Measurements from ENCODE around the gene AOAH.
"Not testable (repeated sequence)": the region's sequence is repeated elsewhere in the genome, so short reads cannot be mapped to it uniquely, and the experiment has no call there.

Gene AOAH

GRCh38 chr7:36736899-36737211 is 12.6 kb upstream of the AOAH start:
- peak; percentile 30 for DNase-seq

GRCh38 chr7:36736090-36736898 is 12.0 kb upstream of the AOAH start:
- no peak for DNase-seq

GRCh38 chr7:36735172-36735571 is 10.9 kb upstream of the AOAH start:
- DNase-seq: no peak

GRCh38 chr7:36734731-36735130 is 10.4 kb upstream of the AOAH start:
- no peak for DNase-seq

GRCh38 chr7:36733411-36733810 is 9.1 kb upstream of the AOAH start:
- no peak for DNase-seq

GRCh38 chr7:36732806-36733205 is 8.5 kb upstream of the AOAH start:
- DNase-seq: no peak

- DNase-seq: no peak
Measured at GRCh38 chr7:36730046-36730445, 5.8 kb upstream of the AOAH start.

- DNase-seq: no peak
Measured at GRCh38 chr7:36728143-36728542, 3.8 kb upstream of the AOAH start.

GRCh38 chr7:36726806-36727503 is 2.7 kb upstream of the AOAH start:
- peak; percentile 32 for DNase-seq

GRCh38 chr7:36726311-36726710 is 2.0 kb upstream of the AOAH start:
- DNase-seq: peak; percentile 16

- DNase-seq: no peak
Measured at GRCh38 chr7:36724996-36725395, 702 bp upstream of the AOAH start.

- DNase-seq: no peak
Measured at GRCh38 chr7:36723291-36723690, 1.0 kb downstream of the AOAH start.

GRCh38 chr7:36719083-36719632 is 5.1 kb downstream of the AOAH start:
- DNase-seq: no peak

GRCh38 chr7:36717586-36717985 is 6.7 kb downstream of the AOAH start:
- DNase-seq: no peak

GRCh38 chr7:36716802-36717201 is 7.5 kb downstream of the AOAH start:
- not testable (repeated sequence) for DNase-seq

GRCh38 chr7:36712015-36712414 is 12.3 kb downstream of the AOAH start:
- DNase-seq: no peak

GRCh38 chr7:36711256-36711655 is 13.0 kb downstream of the AOAH start:
- no peak for DNase-seq

GRCh38 chr7:36710186-36710791 is 14.0 kb downstream of the AOAH start:
- DNase-seq: no peak

- DNase-seq: no peak
Measured at GRCh38 chr7:36708767-36709166, 15.5 kb downstream of the AOAH start.

- DNase-seq: no peak
Measured at GRCh38 chr7:36707898-36708297, 16.4 kb downstream of the AOAH start.

GRCh38 chr7:36707465-36707864 is 16.8 kb downstream of the AOAH start:
- no peak for DNase-seq

- not testable (repeated sequence) for DNase-seq
Measured at GRCh38 chr7:36703860-36704259, 20.4 kb downstream of the AOAH start.

GRCh38 chr7:36692456-36692855 is 31.8 kb downstream of the AOAH start:
- peak; percentile 26 for DNase-seq

- DNase-seq: no peak
Measured at GRCh38 chr7:36691983-36692382, 32.3 kb downstream of the AOAH start.
